Measurements from ENCODE around the gene RNF31. TPM values are rescaled to one million over a fixed set of nuclear protein-coding genes. Genes with fewer than 3 reads are reported as not detected.

RNF31 gene
- total and polyA plus RNA-seq, 2 donors (not counting 3 experiments of a cell fraction or from before 2014, with no cell fraction given) = 32.3 to 69.7 TPM

GRCh38 chr14:24110523-24110922 lies 36.8 kb upstream of the RNF31 start:
- no peak for DNase-seq (ENCODE audit: low read depth, low spot score)
- Histone ChIP-seq H3K27ac (ENCODE audit: insufficient read depth, low read depth, low read length) (no peak overlapping the region), H3K27me3 (ENCODE audit: control insufficient read depth in 2 of 2, insufficient read depth in 2 of 2, low read length in 2 of 2) (no peaks in the 10 kb centered on the region), H3K9me3 (replicated peaks; ENCODE audit: control insufficient read depth, insufficient read depth, low read length) (no peaks in the 10 kb centered on the region), H3K4me2 (ENCODE audit: insufficient read depth, low read length) (no peak overlapping the region), H3K9ac (replicated peaks; ENCODE audit: extremely low read depth, insufficient read depth, low read length) (no peak overlapping the region), H2AFZ (ENCODE audit: low read depth, low read length) (no peak overlapping the region), H3K4me3 (replicated peaks in 1 of 3; ENCODE audit: insufficient read depth in 1 of 3, low read depth in 1 of 3, low read length in 3 of 3) (no peak overlapping the region), H3K9me1 (replicated peaks; ENCODE audit: control insufficient read depth, extremely low read depth, insufficient read depth, low read length) (no peaks in the 10 kb centered on the region), H3K36me3 (ENCODE audit: control insufficient read depth in 2 of 2, extremely low read depth in 1 of 2, insufficient read depth in 2 of 2, low read length in 2 of 2) (no peaks in the 10 kb centered on the region), H4K20me1 (replicated peaks; ENCODE audit: control insufficient read depth, extremely low read depth, insufficient read depth, low read length) (no peaks in the 10 kb centered on the region), H3K79me2 (ENCODE audit: control insufficient read depth, insufficient read depth, low read length) (no peaks in the 10 kb centered on the region), H3K4me1 (ENCODE audit: control insufficient read depth, extremely low read depth, insufficient read depth, low read length) (peaks cover 25% of the 10 kb centered on the region)
- ChIA-PET CTCF (interaction anchor here (1.2 to 11.7 kb wide), 6 partner anchors 9 to 54 kb away, joined by 3 to 420 read pairs (median 7); partner anchors contain the start of genes EMC9, IRF9, PCK2 and PSME2), POLR2A (no interaction called here)
- TF ChIP-seq MYC (IDR thresholded peaks at IDR 0.05; ENCODE audit: low read depth, low read length) (no peak), POLR2A (IDR thresholded peaks at IDR 0.05; ENCODE audit: low read depth, low read length) (no peak), CTCF (IDR thresholded peaks at IDR 0.05; ENCODE audit: extremely low read depth in 1 of 2, insufficient read depth in 1 of 2, low read depth in 1 of 2, low read length in 2 of 2) (no peak), EZH2 (IDR thresholded peaks at IDR 0.05; ENCODE audit: borderline replicate concordance, low read depth, low read length, severe bottlenecking) (no peak), POLR2AphosphoS5 (IDR thresholded peaks at IDR 0.05; ENCODE audit: insufficient read depth, low read depth, low read length) (no peak), FOS (IDR thresholded peaks at IDR 0.05; ENCODE audit: borderline replicate concordance, insufficient read depth, low read length) (no peak), MAX (IDR thresholded peaks at IDR 0.05; ENCODE audit: insufficient read depth, insufficient read length) (no peak), JUN (IDR thresholded peaks at IDR 0.05; ENCODE audit: borderline replicate concordance, insufficient read depth, insufficient read length, low read depth) (no peak), GATA2 (IDR thresholded peaks at IDR 0.05; ENCODE audit: insufficient read depth, insufficient read length, low read depth, low read length) (no peak)
- FAIRE-seq = no peak
- dilution Hi-C loops (cut with MboI; ENCODE audit: extremely low pct_ligation_motif_present, low sequenced_read_pairs) (no loop called here), intact Hi-C loops (cut with micrococcal nuclease) (loop anchor here (5.0 kb wide), 1 partner anchor 1178 kb away; no protein-coding TSS in a partner anchor)
- no TSS peak for BruUV-seq (replicated peaks)
